Stimulated activated CD4-positive, alpha-beta T cell treated with anti-CD3 and anti-CD28 coated beads, TNF-alpha, amount 100 ng/mL, for 4 hours (primary cell): ENCODE measurements around the gene CDC14A.

ENCODE experiments used
- DNase-seq, 3 experiments: peaks; one replicate each; pipeline ENCODE4 v3.0.0-alpha.2; 2020; ENCODE audit warnings: low read depth in 3 of 3

Gene CDC14A

DNA sequence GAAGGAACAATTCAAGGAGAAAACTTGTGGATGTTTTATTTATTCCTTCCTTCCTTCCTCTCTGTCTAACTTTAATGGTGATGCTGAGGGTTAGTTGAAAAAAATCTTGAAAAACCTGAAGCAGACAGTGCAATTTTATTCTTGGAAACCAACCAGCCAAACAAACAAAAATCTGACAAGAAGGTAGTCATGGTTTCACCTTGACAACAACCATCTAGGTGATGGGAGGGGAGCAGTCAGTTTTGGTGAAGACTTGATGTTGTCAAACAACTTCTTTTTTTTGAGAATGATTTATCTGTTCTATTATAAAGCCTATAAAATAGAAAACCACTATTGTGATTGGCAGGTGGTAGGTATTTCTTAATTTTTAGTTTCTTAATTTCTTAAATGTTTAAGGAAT is 93.3 kb downstream of the CDC14A start:
- DNase-seq: no peak

DNA sequence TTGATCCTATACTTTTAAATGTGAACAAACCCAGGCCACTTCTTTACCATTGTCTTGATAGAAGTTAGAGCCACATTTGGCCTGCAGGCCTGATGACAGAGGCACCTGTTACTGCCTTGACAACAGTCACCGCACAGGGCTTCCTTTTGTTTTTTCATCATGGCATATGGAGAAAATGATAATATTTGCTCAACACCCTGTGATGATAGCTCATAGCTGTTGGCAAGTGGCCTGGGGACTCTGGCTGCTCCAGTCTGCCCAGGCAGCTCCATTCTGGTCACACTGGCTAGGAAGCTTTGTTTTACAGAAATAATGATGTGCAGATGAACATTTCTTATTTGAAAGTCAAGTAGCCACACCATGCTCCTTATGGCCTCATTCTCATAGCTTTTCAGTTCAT is 96.1 kb downstream of the CDC14A start:
- DNase-seq: no peak

DNA sequence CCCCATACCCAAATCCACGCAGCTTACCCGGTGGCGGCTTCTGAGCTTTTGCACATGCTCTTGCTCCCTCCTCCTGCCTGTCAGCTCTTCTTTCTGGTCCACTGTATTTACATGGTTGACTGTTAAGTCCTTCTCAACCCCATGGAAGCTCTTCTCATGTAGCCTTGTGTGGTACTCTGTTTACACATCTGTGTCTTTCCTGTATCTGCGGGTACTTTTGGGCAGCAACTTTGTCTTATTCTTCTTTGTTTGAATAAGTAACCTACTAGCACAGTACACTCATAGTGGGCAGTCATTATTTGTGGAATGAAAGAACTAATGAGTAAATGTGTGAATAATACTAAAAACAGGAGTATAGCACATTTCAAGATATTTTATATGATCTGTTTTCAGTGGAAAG is 97.2 kb downstream of the CDC14A start:
- no peak for DNase-seq

DNA sequence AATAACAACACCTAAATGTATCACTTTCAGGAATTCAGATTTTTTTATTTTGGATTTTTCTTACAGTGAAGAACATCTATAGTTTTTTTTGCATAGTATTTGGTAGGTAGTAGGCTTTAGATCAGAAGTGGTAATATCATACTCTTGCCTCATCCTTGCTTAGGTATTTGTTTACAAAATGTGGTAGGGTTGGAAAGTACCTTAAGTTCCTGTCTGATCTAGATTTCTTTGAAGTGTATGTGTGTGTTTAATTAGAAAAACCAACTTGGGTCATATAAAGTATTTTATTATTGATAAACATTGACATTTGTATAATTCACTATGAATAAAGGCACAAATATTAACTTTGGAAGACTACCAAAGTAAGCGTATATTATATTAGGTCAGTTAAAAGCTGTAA is 100.3 kb downstream of the CDC14A start:
- no peak for DNase-seq

DNA sequence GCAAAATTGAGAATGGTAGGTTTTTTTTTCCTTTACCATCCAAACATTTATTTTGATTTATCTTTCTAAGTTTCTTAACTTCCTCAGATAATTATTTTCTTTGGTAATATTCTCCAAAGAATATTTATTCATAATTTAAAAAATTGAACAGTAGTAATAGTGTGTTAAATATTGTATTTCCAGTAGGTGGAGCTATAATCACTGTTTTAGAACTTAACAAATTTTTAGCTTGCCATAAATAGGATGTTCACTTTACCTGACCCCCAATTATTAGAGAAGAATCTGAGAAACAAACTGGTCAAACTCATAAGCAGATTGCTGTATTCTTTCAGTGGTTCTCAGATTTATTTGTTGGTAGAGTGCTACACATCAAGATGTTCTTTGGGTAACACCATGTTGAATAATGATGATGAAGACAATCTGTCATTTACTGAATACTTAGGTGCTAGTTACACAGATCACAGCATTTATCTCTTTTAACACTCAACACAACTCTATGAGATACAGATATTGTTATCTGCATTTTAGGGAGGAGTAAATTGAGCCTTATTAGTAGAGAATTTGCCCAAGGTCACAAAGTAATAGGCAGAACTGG is 103.3 kb downstream of the CDC14A start:
- no peak for DNase-seq

DNA sequence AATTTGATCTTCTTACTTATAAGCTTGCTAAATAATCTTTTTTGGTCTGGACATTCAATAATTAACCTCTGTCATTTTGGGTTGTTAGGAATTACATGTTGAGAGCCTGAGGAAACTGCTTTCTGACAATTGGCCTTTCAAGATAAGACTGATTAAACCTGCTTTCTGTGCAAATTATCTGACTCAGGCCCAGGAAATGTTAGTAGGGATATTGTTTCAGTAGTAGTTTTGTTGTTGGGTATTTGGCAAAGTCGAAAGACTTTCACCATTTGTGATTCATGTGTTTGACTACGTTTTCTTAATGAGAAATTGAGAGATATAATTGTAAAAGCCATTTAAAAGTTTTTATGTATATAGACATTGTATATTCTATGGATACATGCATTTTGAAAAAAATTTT is 104.6 kb downstream of the CDC14A start:
- DNase-seq: no peak

DNA sequence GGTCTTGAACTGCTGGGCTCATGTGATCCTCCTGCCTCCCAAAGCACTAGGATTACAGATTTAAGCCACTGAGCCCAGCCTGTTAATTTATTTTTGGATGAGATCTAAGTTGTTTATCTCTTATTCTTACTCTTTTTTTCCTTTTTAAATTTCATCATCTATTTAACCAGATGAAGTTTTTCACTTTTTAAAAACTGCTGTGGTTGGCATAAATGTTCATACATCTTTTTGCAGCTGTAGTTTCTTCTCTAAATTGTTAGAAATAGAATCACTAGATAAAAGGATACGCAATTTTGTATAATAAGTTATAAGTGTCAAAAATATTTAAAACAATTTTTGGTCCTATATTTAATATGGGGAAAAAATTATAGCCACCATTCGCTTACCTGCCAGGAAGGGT is 105.4 kb downstream of the CDC14A start:
- DNase-seq: no peak

DNA sequence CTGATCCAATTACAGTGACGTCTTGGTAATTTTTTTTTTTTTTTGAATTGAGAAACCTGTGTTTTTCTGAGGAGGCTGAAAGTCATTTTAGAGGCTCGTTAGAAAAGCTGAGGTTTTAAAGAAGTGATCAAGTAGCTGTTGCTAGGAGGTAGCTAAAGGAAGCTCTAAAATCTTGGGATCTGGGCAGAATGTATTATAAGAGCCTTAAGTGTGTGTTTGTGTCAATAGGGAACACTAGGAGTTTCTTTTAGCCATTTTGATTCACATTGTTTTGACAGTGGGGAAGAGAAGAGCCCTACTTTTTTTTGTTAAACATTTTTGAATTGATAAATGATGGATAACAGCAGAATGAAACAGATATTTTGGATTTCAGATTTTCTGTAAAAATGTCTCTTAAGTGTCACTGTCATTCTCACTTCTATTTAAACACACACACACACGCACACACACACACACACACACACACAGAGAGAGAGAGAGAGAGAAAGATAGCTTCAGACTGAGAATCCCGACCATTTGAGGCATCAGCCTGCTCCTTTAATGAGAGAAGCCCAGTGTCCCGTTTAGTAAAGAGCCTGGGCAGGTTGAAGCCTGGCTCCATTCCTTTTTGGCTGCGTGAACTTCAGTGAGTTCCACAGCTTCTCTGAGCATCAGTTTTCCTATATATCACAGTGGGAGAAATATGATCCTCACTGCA is 106.5 kb downstream of the CDC14A start:
- DNase-seq: no peak

DNA sequence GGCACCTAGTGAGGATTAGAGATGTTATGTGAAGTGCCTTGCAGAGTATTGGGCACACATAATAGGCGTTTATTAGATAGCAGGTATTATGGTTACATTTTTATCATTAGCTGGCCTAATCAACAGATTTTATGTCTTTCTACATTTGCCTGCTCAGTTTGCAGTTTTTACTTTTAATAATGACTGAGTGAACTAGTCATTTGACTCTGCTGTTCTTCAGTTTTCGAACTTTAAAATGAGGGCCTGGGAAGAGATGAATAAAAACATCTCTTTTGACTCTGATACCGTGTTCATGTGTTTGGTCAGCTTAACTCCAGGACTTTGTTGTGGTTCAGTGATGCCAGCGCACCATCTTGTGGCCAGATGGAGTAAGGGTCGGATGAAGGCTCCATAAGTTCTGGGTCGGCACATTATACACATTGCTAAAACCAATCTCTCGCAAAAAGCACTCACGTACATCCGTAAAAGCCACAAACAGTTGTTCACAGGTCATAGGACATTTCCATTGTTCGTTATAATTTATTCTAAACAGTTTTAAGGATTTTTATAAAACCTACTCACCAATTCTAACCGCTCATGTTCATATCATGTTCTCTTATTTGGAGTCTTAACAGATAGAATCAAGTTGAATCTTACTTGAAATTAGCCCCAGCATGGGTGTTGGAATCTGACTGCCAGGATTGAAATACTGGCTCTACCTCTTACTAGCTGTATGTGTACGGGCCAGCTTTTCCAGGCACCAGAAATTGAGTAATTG is 107.2 kb downstream of the CDC14A start:
- peak; percentile 33 to 52 (median 43) for DNase-seq

DNA sequence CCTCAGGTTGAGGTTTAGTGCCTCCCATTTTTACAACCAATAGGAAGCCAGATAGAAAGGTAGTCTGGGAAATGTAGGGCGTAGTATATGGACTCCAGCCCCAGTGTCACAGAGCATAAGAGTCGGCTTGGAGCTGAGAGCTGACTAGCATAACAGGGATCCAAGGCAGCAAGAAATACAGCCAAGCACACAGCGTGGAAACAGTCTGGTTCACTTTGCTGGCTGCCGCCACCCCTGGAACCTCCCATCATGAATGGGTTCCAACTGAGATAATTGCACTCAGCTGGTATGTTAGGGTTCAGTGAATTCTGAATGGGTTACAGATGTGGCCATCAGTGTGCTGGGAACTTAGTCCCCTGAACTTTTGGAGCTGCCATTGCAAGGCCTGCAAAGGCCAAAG is 108.9 kb downstream of the CDC14A start:
- DNase-seq: no peak

DNA sequence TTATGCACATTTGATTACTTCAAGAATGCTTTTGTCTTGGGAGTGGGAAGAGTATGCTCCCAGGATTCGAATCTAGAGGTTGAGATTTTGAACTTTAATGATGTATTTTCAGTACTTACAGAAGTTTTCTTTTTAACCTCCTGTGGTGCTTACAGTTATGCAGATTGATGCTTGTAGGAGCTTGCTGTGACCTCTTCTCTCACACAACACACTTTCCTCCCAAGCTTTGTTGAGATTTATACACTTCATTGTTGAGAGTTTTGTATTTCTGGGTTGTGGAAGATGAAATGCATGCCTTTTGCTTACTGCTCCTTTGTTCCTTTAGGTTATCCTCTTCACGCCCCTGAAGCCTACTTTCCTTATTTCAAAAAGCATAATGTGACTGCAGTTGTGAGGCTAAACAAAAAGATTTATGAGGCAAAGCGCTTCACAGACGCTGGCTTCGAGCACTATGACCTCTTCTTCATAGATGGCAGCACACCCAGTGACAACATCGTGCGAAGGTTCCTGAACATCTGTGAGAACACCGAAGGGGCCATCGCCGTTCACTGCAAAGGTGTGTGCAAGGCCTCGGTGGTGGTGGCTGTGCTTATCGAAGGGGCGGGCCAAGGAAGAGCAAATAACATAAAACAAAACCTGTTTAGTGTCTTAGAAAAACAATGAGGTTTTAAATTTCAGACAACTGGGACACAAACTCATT is 110.2 kb downstream of the CDC14A start:
- no peak for DNase-seq

DNA sequence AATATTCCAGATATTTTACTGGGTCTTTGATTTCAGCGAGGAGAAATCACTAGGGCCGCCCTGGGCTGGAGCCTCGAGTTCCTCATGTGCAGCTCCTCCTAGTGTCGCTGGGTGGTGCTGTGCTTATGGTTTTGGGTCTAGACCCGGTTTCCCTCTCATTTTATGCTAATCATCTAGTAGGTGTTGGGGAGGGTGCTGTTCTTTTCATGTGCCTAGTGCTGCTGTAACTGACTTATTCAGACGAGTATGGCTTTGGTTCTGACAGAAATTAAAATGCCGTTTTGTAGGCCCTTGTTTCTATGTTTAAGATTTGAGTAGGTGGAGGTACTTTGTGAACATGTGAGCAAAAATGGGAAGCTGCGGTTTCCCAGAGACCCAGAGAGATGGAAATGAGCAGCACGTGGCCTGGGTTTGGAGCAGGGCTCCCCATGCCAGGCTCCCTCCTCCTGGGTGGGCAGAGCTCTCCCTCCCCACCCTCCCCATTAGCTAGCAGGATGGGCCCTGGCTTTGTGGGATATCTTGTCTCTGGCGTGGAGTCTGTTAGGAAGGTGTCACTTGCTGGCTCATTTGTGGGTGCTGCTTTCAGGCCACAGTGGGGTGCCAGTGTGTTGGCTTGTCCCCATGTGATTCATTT is 111.6 kb downstream of the CDC14A start:
- peak in 2 of 3 experiments; percentile 15 to 16 for DNase-seq

DNA sequence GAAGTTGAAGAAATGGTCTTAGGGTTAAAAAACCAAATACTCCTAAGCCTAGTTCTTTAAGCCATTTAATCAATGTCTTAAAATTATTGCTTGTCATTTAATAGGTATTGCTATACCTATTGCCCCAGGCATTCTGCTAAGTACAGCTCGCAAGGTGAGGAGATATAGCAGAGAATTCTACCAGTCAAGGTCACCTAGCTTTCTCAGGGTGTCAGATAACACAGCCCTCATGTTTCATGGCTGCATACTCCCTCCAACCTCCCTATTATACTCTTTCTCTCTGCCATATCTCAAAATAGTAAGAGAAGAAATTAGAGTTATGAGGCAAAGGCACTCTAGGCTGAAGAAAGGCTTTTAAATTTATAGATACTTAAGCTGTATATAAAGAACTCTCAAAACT is 117.3 kb downstream of the CDC14A start:
- DNase-seq: no peak

DNA sequence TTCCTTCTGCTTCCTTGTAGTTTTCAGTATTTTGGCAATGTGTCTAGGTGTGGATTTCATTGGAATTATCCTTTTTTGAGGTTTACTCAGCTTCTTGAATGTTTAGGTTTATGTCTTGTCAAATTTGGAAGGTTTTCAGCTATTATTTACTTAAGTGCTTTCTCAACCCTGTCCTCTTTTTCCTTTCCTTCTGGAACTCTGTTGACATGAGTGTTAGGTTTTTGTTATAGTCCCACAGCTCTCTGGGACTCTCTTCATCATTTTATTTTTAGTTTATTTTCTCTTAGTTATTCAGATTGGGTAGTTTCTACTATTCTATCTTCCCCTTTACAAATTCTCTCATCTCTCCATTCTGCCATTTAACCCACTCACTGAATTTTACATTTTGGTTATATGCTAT is 122.5 kb downstream of the CDC14A start:
- no peak for DNase-seq

DNA sequence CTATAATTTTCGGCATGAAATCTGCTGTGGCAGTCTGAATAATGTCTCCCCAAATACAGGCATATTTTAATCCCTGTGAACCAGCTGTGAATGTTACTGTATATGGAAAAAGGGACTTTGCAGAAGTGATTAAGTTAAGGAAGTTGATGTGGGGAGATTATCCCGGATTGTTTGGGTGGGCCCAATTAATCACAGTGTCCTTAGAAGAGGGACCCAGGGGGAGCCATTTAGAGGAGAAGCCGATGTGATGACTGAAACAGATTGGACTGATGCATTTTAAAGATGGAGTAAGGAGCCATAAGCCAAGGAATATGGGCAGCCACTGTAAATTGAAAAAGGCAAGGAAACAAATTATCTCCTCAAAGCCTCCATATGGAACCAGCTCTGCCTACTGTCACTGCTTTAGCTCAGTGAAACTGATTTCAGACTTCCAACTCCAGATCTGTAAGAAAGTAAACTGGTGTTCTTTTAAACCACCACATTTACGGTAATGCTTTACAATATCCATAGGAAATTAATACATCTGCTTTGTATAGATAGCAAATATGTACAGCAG is 124.5 kb downstream of the CDC14A start:
- no peak for DNase-seq

DNA sequence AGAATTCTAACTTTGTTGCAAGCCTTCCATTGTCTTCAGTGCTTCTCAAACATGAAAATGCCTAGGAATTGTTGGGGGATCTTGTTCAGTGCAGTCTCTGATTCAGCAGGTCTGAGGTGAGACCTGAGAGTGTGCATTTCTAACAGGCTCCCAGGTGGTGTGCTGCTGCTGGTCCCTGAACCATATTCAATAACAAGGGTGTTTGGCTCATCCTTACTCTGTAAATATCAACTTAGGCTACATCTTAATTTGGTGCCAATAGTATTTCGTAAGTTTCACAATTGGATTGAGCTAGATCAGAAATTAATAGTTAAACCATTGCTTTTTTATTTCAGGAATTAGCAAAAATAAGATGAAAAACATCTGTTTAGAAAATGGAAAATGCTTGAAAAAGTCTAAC is 126.5 kb downstream of the CDC14A start:
- DNase-seq: no peak

DNA sequence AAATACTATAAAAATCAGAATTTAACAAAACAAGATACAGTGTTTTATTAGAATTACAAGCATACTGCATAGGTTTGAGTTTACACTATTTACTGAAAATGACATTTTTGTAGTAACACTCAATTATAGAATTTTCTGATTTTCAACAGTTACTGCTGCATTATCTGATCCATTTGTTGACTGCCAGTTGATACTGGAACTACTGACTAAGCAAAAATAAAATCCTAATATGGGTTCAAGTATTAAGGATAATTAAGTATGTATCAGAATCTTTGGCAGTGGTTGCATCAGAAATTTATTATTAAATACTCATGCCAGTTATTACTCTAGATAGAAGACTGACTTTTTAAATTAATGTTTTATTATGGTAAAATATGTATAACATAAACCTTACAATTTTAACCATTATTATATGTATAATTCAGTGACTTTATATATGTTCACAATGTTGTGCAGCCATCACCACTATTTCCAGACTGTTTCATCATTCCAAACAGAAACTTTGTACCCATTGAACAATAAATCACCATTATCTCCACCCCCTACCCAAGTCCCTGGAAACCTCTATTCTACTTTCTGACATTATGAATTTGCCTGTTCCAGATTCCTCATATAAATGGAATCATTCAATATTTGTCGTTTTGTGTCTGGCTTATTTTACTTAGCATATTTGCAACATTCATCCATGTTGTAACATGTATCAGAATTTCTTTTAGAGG is 127.5 kb downstream of the CDC14A start:
- DNase-seq: no peak

DNA sequence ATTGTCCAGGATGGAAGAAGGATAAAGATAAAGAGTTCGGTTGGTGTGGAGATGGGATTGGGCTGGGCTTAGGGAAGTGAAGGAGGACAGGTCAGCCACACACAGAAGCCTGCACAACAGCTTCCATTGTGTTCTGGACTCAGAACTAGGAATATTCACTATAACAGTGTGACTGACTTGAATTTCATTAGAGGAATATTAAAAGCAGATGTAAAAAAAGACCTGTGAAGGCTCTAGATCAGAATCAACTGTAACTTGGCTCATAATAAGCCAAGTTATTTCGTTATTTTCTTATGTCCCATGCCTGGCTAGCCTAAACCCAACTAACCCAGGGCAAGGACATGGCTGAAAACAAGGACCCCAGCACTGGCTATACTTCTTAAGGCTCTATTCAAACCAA is 129.0 kb downstream of the CDC14A start:
- no peak for DNase-seq

DNA sequence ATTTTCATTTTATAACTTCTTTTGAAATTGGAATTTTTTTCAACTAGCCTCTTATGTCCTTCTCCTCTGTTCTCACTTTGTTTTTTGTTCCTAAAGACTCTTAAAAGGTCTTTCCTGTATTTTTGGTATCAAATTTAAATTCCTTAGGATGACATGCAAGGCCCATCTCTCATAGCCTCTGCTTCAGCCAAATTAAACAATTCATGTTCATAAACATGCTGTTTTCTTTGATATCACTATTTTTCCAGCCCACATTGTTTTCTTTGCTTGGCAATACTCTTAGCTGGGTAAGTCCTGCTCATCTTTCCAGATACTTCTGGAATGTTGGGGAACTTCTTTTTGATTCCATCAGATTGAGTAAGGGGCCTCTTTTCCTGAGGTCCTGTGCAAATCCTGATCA is 129.9 kb downstream of the CDC14A start:
- no peak for DNase-seq

DNA sequence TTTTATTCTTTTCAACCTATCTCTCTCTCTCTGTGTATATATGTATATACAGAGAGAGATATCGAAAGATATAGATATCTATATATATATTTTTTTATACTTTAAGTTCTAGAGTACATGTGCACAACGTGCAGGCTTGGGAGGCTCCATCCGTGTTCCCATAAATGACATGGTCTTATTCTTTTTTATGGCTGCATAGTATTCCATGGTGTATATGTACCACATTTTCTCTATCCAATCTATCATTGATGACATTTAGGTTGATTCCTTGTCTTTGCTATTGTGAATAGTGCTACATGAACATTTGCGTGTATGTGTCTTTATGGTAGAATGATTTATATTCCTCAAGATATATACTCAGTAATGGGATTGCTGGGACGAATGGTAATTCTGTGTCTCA is 130.4 kb downstream of the CDC14A start:
- no peak for DNase-seq

DNA sequence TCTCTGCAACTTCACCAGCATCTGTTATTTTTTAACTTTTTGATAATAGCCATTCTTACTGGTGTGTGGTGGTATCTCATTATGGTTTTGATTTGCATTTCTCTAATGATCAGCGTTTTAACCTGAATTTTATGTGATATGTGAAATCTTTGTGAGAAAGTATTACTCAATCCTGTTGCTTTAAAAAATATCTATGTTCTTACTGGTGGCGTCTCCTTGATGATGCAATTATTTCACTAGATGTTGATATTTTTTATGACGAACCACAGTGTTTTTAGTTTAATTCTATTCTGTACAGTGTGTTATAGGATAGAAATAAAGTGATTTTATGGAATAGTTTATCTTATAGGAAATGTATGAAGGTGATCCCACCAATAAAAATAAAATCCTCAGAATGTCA is 130.9 kb downstream of the CDC14A start:
- no peak for DNase-seq
